Breast epithelium (tissue), 3 donors: ENCODE measurements around the gene PTPRN.

Experiments
- POLR2A ChIP-seq: fragments of 450-650 bp; IDR thresholded peaks from one replicate; pipeline ENCODE4 v1.6.1; 2016; ENCODE audit warnings: antibody characterized with exemption, mild to moderate bottlenecking, moderate library complexity
- POLR2AphosphoS5 ChIP-seq, 3 donors: sonication (generic); formaldehyde crosslinking; IDR thresholded peaks; one replicate each; pipeline ENCODE4 v1.6.1; 2017; ENCODE audit warnings: antibody characterized with exemption in 3 of 3
- TF ChIP-seq, protein P1 (sequence below), 3 donors: fragments of 450-650 bp; IDR thresholded peaks; one replicate each; pipeline ENCODE4 v1.5.1; 2016 to 2017; ENCODE audit warnings: antibody characterized with exemption in 3 of 3, mild to moderate bottlenecking in 3 of 3, moderate library complexity in 3 of 3

DNA sequence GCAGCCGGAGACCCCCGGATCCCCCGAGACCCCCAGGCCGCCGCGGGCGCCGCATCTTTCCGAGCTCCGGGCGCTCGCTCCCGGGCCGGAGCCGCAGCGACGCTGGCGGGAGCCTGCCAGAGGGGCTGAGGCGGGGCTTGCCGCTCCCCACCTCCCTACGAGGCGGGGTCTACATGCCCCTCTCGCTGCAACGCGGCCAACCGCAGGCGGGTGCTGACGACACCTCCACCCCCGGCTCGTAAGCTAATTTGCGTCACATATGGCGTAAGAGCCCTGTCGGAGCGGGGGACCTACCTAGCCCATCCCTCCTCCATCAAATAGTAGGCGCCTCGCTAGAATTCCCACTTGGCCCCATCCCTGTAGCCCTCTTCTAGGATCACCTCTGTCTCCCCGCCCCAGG lies at the start of gene PTPRN:
- no peak for TF ChIP-seq POLR2AphosphoS5 (IDR thresholded peaks at IDR 0.05)
- TF ChIP-seq, protein P1, sequence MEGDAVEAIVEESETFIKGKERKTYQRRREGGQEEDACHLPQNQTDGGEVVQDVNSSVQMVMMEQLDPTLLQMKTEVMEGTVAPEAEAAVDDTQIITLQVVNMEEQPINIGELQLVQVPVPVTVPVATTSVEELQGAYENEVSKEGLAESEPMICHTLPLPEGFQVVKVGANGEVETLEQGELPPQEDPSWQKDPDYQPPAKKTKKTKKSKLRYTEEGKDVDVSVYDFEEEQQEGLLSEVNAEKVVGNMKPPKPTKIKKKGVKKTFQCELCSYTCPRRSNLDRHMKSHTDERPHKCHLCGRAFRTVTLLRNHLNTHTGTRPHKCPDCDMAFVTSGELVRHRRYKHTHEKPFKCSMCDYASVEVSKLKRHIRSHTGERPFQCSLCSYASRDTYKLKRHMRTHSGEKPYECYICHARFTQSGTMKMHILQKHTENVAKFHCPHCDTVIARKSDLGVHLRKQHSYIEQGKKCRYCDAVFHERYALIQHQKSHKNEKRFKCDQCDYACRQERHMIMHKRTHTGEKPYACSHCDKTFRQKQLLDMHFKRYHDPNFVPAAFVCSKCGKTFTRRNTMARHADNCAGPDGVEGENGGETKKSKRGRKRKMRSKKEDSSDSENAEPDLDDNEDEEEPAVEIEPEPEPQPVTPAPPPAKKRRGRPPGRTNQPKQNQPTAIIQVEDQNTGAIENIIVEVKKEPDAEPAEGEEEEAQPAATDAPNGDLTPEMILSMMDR (IDR thresholded peaks at IDR 0.05): no peak
- no peak for TF ChIP-seq POLR2A
